ENCODE data around the gene MAP1B.

MAP1B gene

GRCh38 chr5:72232838-72233237, 125.6 kb downstream of the MAP1B start:
- DNase-seq (ENCODE audit: low read depth) = no peak

GRCh38 chr5:72233835-72234234, 126.6 kb downstream of the MAP1B start:
- DNase-seq (ENCODE audit: low read depth) = no peak
- H3K4me3 ChIP-seq (ENCODE audit: low read depth, low read length) = no peak overlapping the region
- TF ChIP-seq CTCF (IDR thresholded peaks at IDR 0.05; ENCODE audit: control insufficient read depth, extremely low read depth, insufficient read depth) = no peak

More at GRCh38 chr5:72232838-72233237, 125.6 kb downstream of the MAP1B start:
- H3K4me3 ChIP-seq (ENCODE audit: low read depth, low read length) = no peak overlapping the region
- TF ChIP-seq CTCF (IDR thresholded peaks at IDR 0.05; ENCODE audit: control insufficient read depth, extremely low read depth, insufficient read depth) = no peak

- no peak for TF ChIP-seq CTCF (IDR thresholded peaks at IDR 0.05; ENCODE audit: control insufficient read depth, extremely low read depth, insufficient read depth)
- no peak for DNase-seq (ENCODE audit: low read depth)
- H3K4me3 ChIP-seq (ENCODE audit: low read depth, low read length) = no peak overlapping the region
These were observed 127.0 kb downstream of the MAP1B start for GRCh38 chr5:72234265-72234700.

GRCh38 chr5:72234868-72235267, 127.6 kb downstream of the MAP1B start:
- DNase-seq (ENCODE audit: low read depth) = no peak
- H3K4me3 ChIP-seq (ENCODE audit: low read depth, low read length) = no peak overlapping the region
- no peak for TF ChIP-seq CTCF (IDR thresholded peaks at IDR 0.05; ENCODE audit: control insufficient read depth, extremely low read depth, insufficient read depth)

GRCh38 chr5:72235725-72236124, 128.4 kb downstream of the MAP1B start:
- no peak for DNase-seq (ENCODE audit: low read depth)
- no peak overlapping the region for H3K4me3 ChIP-seq (ENCODE audit: low read depth, low read length)
- TF ChIP-seq CTCF (IDR thresholded peaks at IDR 0.05; ENCODE audit: control insufficient read depth, extremely low read depth, insufficient read depth) = no peak

GRCh38 chr5:72237415-72237814, 130.1 kb downstream of the MAP1B start:
- TF ChIP-seq CTCF (IDR thresholded peaks at IDR 0.05; ENCODE audit: control insufficient read depth, extremely low read depth, insufficient read depth) = no peak
- no peak for DNase-seq (ENCODE audit: low read depth)
- H3K4me3 ChIP-seq (ENCODE audit: low read depth, low read length) = no peak overlapping the region

GRCh38 chr5:72237879-72238278, 130.6 kb downstream of the MAP1B start:
- DNase-seq (ENCODE audit: low read depth) = no peak
- no peak for TF ChIP-seq CTCF (IDR thresholded peaks at IDR 0.05; ENCODE audit: control insufficient read depth, extremely low read depth, insufficient read depth)
- no peak overlapping the region for H3K4me3 ChIP-seq (ENCODE audit: low read depth, low read length)
